ENCODE measurements around the gene TNS3. TPM values are rescaled to one million over a fixed set of nuclear protein-coding genes. Genes with fewer than 3 reads are reported as not detected.

The TNS3 gene
- total and polyA plus RNA-seq, 2 of the 13 experiments (the other 11 are each of a cell fraction or from before 2014, with no cell fraction given) = 52.9 to 55.7 TPM

DNA sequence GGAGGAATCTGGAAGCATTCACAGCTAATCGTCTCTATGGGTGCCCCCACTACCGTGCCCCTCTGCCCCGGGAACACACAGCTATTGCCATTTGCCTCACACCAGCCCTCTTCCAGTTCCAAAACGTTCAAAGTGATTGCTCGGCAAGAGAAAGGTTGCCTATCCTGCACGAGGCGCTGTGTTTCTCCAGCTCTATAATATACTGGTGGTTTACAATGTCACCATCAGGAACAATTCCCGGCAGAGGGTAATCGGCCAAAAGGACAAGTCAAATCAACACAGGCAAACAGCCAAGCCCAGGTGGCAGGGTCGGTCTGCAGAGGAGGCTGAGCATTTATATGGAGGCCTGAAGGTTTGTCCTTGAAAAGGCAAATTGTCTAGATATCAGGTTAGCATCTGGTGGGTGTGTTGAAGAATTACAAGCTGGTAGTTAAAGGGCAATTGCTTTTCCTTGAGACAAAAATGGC is 29.2 kb upstream of the TNS3 start:
- Histone ChIP-seq H3K4me3 (replicated peaks in 1 of 3; ENCODE audit: insufficient read depth in 1 of 3, low read depth in 2 of 3, low read length in 3 of 3) (peak overlapping the region; percentile 34 to 59 (median 38)), H4K20me1 (ENCODE audit: insufficient read depth, low read length) (no peaks in the 10 kb centered on the region), H3K4me1 (ENCODE audit: insufficient read depth, low read length) (peaks cover 56% of the 10 kb centered on the region), H3K27me3 (ENCODE audit: control insufficient read depth in 1 of 2, insufficient read depth in 2 of 2, low read length in 2 of 2) (no peaks in the 10 kb centered on the region), H2AFZ (ENCODE audit: low read length) (peak overlapping the region; percentile 51), H3K79me2 (ENCODE audit: insufficient read depth, low read length) (no peaks in the 10 kb centered on the region), H3K36me3 (replicated peaks in 1 of 2; ENCODE audit: control insufficient read depth in 1 of 2, insufficient read depth in 2 of 2, low read length in 2 of 2) (no peaks in the 10 kb centered on the region), H3K27ac (ENCODE audit: extremely low read length, insufficient read depth, low read length) (peak overlapping the region; percentile 71), H3K9ac (ENCODE audit: insufficient read depth, low read depth, low read length) (peak overlapping the region; percentile 65), H3K4me2 (ENCODE audit: low read depth, low read length) (peak overlapping the region; percentile 96), H3K9me3 (ENCODE audit: low read length) (no peaks in the 10 kb centered on the region)
- in situ Hi-C loops (cut with HindIII; ENCODE audit: extremely low pct_ligation_motif_present, low pct_unique_long_range_greater_than_20kb) = no loop called here
- ChIA-PET POLR2A (interaction anchor here (0.9 to 2.7 kb wide), 24 partner anchors 9 to 175 kb away, joined by 3 to 33 read pairs (median 6); partner anchors contain the start of gene TNS3), CTCF (ENCODE audit: low intra/inter-chr PET ratio, low total read pairs) (no interaction called here)
- DNase-seq (ENCODE audit: low spot score) (peak; percentile 68), ATAC-seq (peak; percentile 64), FAIRE-seq (no peak)
- BruUV-seq (replicated peaks) = no TSS peak
- intact Hi-C loops (cut with micrococcal nuclease; ENCODE audit: unreplicated experiment) = loop anchor here (2.0 kb wide), 1 partner anchor 24 kb away; no protein-coding TSS in a partner anchor
- 5% methylated on average over 9 of the region's 10 CpGs for WGBS (ENCODE audit: low lambda C conversion rate)
- TF ChIP-seq ZSCAN22 (CRISPR knock-in tag; IDR thresholded peaks at IDR 0.05) (no peak), NCOA1 (CRISPR knock-in tag; IDR thresholded peaks at IDR 0.05) (peak; percentile 67; the same call in 1 of the 2 replicates), RNF219 (CRISPR knock-in tag; IDR thresholded peaks at IDR 0.05) (no peak), MXD4 (CRISPR knock-in tag; IDR thresholded peaks at IDR 0.05) (no peak), ZNF350 (CRISPR knock-in tag; IDR thresholded peaks at IDR 0.05; ENCODE audit: borderline replicate concordance, low read depth) (peak; percentile 55; the same call in 1 of the 2 replicates), ZNF431 (CRISPR knock-in tag; IDR thresholded peaks at IDR 0.05; ENCODE audit: borderline replicate concordance, low read depth) (no peak), ZNF292 (CRISPR knock-in tag; IDR thresholded peaks at IDR 0.05; ENCODE audit: borderline replicate concordance, low read depth) (no peak), IRF9 (CRISPR knock-in tag; IDR thresholded peaks at IDR 0.05; ENCODE audit: borderline replicate concordance) (peak; percentile 20; the same call in 1 of the 2 replicates), MAF1 (CRISPR knock-in tag; IDR thresholded peaks at IDR 0.05; ENCODE audit: borderline replicate concordance) (no peak), SP4 (CRISPR knock-in tag; IDR thresholded peaks at IDR 0.05) (no peak), PRDM10 (CRISPR knock-in tag; IDR thresholded peaks at IDR 0.05; ENCODE audit: low read depth) (no peak), FOXK1 (CRISPR knock-in tag; IDR thresholded peaks at IDR 0.05; ENCODE audit: borderline replicate concordance, low read depth) (0 out of 2 replicates have a peak, but pooled peaks have one; percentile 13)
- TF ChIP-seq, protein P1, sequence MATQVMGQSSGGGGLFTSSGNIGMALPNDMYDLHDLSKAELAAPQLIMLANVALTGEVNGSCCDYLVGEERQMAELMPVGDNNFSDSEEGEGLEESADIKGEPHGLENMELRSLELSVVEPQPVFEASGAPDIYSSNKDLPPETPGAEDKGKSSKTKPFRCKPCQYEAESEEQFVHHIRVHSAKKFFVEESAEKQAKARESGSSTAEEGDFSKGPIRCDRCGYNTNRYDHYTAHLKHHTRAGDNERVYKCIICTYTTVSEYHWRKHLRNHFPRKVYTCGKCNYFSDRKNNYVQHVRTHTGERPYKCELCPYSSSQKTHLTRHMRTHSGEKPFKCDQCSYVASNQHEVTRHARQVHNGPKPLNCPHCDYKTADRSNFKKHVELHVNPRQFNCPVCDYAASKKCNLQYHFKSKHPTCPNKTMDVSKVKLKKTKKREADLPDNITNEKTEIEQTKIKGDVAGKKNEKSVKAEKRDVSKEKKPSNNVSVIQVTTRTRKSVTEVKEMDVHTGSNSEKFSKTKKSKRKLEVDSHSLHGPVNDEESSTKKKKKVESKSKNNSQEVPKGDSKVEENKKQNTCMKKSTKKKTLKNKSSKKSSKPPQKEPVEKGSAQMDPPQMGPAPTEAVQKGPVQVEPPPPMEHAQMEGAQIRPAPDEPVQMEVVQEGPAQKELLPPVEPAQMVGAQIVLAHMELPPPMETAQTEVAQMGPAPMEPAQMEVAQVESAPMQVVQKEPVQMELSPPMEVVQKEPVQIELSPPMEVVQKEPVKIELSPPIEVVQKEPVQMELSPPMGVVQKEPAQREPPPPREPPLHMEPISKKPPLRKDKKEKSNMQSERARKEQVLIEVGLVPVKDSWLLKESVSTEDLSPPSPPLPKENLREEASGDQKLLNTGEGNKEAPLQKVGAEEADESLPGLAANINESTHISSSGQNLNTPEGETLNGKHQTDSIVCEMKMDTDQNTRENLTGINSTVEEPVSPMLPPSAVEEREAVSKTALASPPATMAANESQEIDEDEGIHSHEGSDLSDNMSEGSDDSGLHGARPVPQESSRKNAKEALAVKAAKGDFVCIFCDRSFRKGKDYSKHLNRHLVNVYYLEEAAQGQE (IDR thresholded peaks at IDR 0.05; ENCODE audit: borderline replicate concordance in 1 of 2, low read depth in 1 of 2, low read length in 2 of 2) = no peak

Data from HepG2 (cell line).